HG02623 (cell line): ENCODE measurements around the gene ELK1.
"Not testable (repeated sequence)": the region's sequence is repeated elsewhere in the genome, so short reads cannot be mapped to it uniquely, and the experiment has no call there.

ENCODE experiments used
- ATAC-seq: cut with Tn5 transposase; IDR thresholded peaks from one replicate; pipeline ENCODE4 v1.9.1; 2021; ENCODE audit warnings: moderate library complexity; ENCODE audit not compliant: unreplicated experiment

Gene ELK1

GRCh38 chrX:47613082-47613481, 37.3 kb downstream of the ELK1 start:
- no peak for ATAC-seq

- ATAC-seq: no peak
These were observed 37.9 kb downstream of the ELK1 start for GRCh38 chrX:47612418-47612817.

- no peak for ATAC-seq
These were observed 38.4 kb downstream of the ELK1 start for GRCh38 chrX:47611926-47612325.

GRCh38 chrX:47611489-47611888, 38.9 kb downstream of the ELK1 start:
- no peak for ATAC-seq

- ATAC-seq: no peak
These were observed 39.9 kb downstream of the ELK1 start for GRCh38 chrX:47610511-47610910.

GRCh38 chrX:47608130-47608810, 42.1 kb downstream of the ELK1 start:
- no peak for ATAC-seq

GRCh38 chrX:47607091-47607490, 43.3 kb downstream of the ELK1 start:
- no peak for ATAC-seq

GRCh38 chrX:47605024-47605423, 45.3 kb downstream of the ELK1 start:
- ATAC-seq: no peak

- ATAC-seq: not testable (repeated sequence)
These were observed 47.2 kb downstream of the ELK1 start for GRCh38 chrX:47603125-47603524.

- no peak for ATAC-seq
These were observed 53.1 kb downstream of the ELK1 start for GRCh38 chrX:47597222-47597621.

- ATAC-seq: no peak
These were observed 54.1 kb downstream of the ELK1 start for GRCh38 chrX:47596256-47596655.

GRCh38 chrX:47595716-47596251, 54.6 kb downstream of the ELK1 start:
- no peak for ATAC-seq

GRCh38 chrX:47593522-47593921, 56.8 kb downstream of the ELK1 start:
- no peak for ATAC-seq

GRCh38 chrX:47590984-47591383, 59.4 kb downstream of the ELK1 start:
- ATAC-seq: no peak

- ATAC-seq: no peak
These were observed 62.2 kb downstream of the ELK1 start for GRCh38 chrX:47587906-47588735.

GRCh38 chrX:47587091-47587891, 63.1 kb downstream of the ELK1 start:
- ATAC-seq: no peak

- no peak for ATAC-seq
These were observed 64.1 kb downstream of the ELK1 start for GRCh38 chrX:47586043-47586787.
